Measurements from ENCODE around the gene GIT1.

The GIT1 gene

DNA sequence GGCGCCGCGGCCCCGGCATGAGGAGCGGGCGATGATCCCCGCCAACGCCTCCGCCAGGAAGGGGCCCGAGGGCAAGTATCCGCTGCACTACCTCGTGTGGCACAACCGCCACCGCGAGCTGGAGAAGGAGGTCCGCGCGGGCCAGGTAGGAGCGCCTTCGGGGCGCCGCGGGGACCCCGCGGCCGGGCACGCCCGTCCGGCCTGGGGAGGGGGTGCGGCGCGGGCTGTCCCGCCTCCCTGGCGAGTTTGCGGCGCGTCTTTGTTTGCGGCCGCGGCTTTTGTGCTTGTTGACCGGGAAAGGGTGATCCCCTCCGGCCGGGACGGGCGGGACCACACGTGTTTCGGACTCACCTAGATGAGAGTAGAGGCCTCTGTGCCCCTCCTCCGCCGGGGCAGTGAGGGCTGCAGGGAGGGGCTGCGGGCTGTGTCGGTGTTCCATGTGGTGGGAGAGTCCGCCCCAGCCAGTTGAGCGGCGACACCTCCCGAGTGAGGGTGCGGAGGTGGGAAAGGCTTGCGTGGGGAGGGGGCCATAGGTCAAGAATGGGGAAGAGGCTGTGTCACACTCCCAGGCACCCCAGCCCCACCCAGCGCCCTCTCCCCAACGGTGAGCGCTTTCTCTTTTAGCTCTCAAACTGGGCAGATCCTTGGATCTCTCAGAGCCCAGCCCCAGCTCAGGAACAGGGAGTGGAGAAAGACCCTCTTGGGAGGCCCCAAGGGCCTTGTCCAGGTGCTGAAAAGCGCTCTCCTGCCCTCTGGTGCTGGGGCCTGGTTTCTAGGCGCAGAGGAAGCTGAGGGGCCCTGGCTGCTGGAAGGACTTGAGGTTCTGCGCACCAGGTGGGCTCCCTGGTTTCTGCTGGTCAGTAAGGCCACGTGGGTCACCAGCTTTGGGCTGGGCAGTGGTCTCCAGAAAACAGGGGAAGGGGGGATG lies 4.4 kb upstream of the GIT1 start:
- Mint-ChIP-seq H3K4me3 (peak overlapping the region; percentile 82 to 83), H3K27ac (peak overlapping the region; percentile 59), H3K27me3 (peaks cover 0 to 15% of the 10 kb centered on the region in 2 donors), H3K4me1 (peaks cover 24 to 44% of the 10 kb centered on the region in 2 donors), H3K36me3 (peaks cover 0 to 2% of the 10 kb centered on the region in 2 donors), H3K9me3 (no peaks in the 10 kb centered on the region)
- no peak for ATAC-seq (replicated peaks)
- DNase-seq = no peak

DNA sequence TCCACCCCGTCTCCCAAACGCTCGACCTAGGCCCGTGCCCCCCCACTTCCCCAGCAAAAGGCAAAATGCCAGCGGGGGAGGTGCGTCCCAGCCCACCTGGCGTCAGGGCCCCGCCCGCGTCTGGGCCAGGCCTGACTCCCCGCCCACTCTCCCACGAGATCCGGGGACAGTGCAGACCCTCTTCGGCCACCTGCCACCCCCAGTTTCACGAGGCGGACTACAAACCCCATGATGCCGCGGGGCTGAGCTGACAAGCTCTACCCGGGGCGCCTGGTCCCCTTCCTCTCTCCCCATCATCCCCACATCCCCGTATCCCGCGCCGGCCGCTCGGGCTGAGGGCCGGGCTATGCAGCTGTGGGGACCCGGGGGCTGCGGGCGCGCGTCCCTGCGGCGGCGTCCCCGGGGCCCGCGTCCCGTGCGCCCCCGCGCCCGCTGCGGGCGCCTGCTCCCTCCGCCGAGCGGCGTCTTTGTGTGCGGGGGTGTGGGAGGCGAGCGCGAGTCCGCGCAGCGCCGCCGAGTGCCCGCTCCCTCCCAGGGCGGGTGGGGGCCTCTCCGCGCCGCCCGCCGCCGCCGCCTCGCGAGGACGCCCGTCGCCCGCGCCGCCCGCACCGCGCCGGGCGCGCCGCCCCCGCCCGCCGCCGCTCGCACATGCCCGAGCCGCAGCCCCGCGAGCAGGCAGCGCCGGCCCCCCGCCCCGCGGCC lies 3.6 kb upstream of the GIT1 start, which contains the start of gene ANKRD13B:
Gene ANKRD13B (plus strand): TSS at position 283 of the 702 bp plus-strand sequence. CDS start 490 bp downstream, outside the sequence.
- Mint-ChIP-seq H3K27me3 (peaks cover 0 to 15% of the 10 kb centered on the region in 2 donors), H3K27ac (peak within 1 kb of the TSS; percentile 59), H3K4me3 (peak within 1 kb of the TSS; percentile 86 to 90), H3K4me1 (peaks cover 26 to 52% of the 10 kb centered on the region in 2 donors), H3K36me3 (peaks cover 0 to 4% of the 10 kb centered on the region in 2 donors), H3K9me3 (no peaks in the 10 kb centered on the region)
- DNase-seq (peak; percentile 43), ATAC-seq (replicated peaks) (peak in 1 of 2 donors; percentile 19)

DNA sequence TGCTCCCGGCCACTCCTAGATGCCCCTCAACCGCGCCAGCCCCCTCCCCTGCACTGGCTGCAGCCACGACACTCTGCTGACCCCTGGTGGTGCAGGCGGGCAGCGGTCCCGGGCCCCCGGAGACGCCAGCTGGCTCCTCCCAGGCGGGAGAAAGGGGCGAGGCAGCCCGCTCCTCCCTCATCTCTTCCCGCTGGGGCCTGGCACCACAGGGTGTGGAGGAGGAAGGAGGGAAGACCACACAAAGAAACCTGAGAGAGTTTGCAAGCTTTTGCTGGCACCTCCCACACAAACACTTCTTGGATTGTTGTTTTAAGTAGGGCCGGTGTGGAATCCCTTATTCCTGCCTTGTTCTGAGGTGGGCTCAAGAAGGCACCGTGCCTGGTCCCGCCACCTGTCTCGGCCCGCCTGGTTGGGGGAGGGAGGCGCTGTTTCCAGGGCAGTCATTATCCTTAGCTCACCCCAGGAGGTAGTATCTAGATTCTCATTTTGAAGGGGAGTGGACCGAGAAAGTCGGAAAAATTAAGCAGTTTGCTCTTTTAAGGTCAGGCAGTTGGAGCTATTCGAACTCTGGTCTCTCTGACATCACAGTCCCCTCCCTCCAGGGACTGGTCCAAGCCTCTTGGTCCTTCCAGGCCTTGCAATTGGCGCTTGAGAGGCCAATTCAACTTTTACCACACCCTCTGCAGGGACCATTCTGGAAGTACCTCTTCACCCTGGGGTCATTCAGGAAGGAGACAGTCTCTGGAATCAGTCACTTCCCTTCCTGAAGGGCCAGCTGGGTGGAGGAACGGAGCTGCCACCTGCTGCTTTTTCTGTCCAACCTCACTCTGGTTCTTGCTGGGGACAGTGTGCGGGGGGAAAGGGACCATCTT lies 2.5 kb upstream of the GIT1 start:
- ATAC-seq (replicated peaks) (peak; percentile 44), DNase-seq (peak; percentile 72)
- H3K4me1 Mint-ChIP-seq = peaks cover 34 to 62% of the 10 kb centered on the region in 2 donors
- peak overlapping the region; percentile 86 to 90 for H3K4me3 Mint-ChIP-seq
- peak overlapping the region; percentile 31 for H3K27ac Mint-ChIP-seq
- peaks cover 0 to 15% of the 10 kb centered on the region in 2 donors for H3K27me3 Mint-ChIP-seq
- H3K36me3 Mint-ChIP-seq = peaks cover 0 to 2% of the 10 kb centered on the region in 2 donors
- H3K9me3 Mint-ChIP-seq = no peaks in the 10 kb centered on the region

DNA sequence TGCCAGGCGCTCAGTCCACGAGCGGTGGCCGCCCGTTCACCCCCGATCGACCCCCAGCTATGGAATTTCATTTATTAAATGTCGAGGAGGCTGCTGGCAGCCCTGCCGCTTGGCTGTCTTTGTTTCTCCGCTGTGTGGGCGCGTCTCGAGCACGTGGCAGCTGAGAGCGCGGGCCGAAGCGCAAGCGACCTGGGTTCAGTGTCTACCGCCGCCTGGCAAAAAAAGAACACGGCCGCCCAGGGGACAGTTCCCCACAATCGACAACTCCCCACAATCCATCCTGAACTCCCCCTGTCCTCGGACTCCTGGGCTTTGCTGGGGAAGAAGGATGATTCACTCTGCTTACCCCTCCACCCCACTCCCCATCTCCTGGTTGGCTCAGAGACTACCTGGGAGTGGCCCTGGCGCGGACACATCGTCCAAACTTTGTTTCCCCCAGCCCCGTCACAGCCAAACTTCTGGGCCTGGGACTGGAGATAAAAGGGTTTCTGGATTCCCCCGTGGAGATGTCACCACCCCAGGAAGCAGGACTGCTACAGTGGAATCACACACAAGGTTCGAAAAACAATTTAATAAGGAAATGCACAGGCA lies 1.8 kb upstream of the GIT1 start:
- Mint-ChIP-seq H3K9me3 (no peaks in the 10 kb centered on the region), H3K4me1 (peaks cover 34 to 68% of the 10 kb centered on the region in 2 donors), H3K27me3 (peaks cover 0 to 15% of the 10 kb centered on the region in 2 donors), H3K27ac (peak overlapping the region; percentile 88), H3K36me3 (peaks cover 0 to 2% of the 10 kb centered on the region in 2 donors), H3K4me3 (peak overlapping the region; percentile 86 to 90)
- ATAC-seq (replicated peaks) (peak; percentile 12 to 24), DNase-seq (no peak)

DNA sequence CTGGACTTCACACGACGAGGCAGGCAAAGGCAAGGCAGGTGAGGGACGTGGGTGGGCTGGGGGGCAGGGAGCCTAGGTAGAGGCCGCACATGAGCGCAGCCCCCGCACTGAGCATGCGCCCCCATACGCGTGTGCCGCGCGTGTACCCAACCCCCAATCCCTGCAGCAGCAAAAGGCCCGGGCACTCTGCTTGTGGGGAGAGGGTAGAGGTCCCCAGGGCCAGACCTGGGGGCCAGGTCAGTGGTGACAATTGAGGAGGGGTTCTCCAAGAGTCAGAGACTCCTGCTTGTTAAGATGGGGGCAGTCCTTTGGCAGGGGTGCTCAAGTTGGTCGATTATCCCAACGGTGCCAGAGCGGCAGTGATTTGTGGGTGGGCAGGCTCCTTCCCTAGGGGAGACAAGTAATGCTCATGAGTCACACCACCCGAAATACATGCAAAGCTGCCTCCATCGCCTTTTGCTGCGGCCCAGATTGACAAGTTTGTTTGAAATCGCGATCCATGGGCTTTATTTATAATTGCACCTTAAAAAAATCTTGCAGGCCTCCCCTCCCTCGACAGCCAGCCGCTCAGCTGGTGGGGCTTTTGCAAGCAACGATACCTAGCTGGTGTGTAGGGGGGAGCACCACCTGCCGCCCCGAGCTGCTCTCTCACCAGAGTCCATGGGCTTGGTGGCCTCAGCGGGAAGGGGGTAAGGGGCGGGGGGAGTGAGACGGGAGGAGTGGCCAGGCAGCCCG lies 1.1 kb upstream of the GIT1 start:
- Mint-ChIP-seq H3K36me3 (peaks cover 0 to 2% of the 10 kb centered on the region in 2 donors), H3K27ac (peak overlapping the region; percentile 88), H3K4me3 (peak overlapping the region; percentile 86 to 90), H3K27me3 (peaks cover 0 to 15% of the 10 kb centered on the region in 2 donors), H3K9me3 (no peaks in the 10 kb centered on the region), H3K4me1 (peaks cover 38 to 71% of the 10 kb centered on the region in 2 donors)
- DNase-seq (no peak), ATAC-seq (replicated peaks) (peak in 1 of 2 donors; percentile 2)

DNA sequence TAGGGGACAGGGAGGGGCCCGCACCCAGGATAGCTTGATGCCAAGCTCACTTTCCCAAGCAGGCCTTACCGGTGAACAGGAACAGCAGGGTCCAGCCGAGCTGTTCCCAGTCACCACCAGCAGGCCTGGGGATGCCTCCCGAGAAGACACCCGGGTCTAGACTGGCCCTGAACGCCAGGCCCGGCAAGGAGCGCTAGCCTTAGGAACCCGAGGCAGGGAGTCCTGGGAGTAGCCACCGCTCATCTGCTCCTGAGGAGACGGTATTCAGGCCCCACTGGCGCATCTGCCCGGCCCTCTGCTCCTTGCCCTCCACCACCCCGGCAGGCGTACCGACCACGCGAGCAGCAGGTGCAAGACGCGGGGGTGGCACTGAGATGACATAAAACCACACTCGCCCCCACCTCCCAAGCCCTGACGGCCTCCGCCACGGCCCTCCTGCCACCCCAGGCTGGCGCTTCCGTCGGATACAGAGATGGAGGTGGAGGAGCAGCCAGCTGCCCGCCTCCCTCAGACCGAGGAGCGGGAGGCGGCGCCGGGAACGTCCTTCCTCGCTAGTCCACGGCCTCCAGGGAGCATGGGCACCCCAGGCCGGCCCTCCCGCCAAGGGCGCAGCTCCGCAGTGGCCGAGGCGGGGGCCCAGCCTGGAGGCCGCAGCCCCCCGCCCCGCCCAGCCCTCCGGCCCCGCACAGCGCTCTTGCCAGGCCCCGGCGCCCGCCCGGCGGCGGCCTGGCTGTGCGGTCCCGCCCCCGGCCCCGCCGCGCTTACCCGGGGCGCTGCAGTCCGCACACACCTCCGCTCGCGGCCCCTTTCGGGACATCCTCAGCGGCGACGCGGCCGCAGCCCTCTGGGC lies 661 bp downstream of the GIT1 start:
- ATAC-seq (replicated peaks) (peak; percentile 25 to 29), DNase-seq (no peak)
- peaks cover 51 to 82% of the 10 kb centered on the region in 2 donors for H3K4me1 Mint-ChIP-seq
- peaks cover 0 to under 1% of the 10 kb centered on the region in 2 donors for H3K27me3 Mint-ChIP-seq
- peaks cover 3% of the 10 kb centered on the region in 2 donors for H3K36me3 Mint-ChIP-seq
- peak overlapping the region; percentile 86 for H3K27ac Mint-ChIP-seq
- peak overlapping the region; percentile 89 for H3K4me3 Mint-ChIP-seq
- H3K9me3 Mint-ChIP-seq = no peaks in the 10 kb centered on the region

DNA sequence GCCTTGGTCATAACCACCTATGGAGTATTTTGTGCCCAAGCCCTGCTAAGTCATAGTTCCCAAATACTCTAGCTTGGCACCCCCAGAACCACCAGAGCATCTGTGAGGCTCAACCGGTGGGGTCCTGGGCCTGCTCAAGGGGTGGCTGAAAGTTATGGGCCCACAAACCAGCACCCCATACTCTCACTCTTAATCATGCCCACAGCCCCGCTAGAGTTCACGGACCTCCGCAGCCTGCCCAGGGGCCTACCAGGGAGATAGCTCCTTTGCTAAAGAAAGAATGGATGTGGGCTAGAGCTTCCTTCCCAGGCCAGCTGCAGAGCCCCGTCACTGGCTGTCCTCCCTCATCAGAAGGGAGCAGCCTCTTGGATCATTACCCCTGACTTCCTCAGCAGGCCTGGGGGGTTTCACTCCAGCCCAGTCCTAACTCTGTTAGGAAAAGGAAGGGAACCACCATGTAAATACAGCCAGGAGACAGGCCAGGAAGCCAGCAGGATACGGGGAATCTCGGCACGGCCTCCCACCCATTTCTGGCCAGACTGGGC lies 1.4 kb downstream of the GIT1 start:
- Mint-ChIP-seq H3K9me3 (no peaks in the 10 kb centered on the region), H3K4me3 (peak overlapping the region; percentile 89), H3K27me3 (no peaks in the 10 kb centered on the region), H3K27ac (peak overlapping the region; percentile 86), H3K36me3 (peaks cover 9 to 10% of the 10 kb centered on the region in 2 donors), H3K4me1 (peaks cover 52 to 82% of the 10 kb centered on the region in 2 donors)
- ATAC-seq (replicated peaks) (no peak), DNase-seq (no peak)

DNA sequence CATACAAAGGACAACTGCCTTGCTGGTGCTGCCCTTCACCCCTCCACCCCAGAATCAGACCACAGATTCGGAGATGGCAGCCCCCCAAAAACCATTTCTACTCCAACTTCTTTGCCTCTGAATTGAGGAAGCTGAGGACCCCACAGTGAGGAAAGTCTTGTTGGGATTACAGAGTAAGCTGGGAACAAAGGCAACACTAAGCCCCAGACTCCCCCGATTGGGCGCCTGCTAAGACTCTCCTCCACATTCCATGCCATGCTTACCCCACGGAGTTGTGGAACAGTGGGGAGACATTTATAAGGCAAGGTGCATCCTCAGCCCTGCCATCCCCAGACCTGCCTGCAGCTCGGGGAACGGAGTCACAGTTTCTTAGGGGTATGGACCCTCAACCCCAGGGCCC lies 1.9 kb downstream of the GIT1 start:
- Mint-ChIP-seq H3K4me1 (peaks cover 50 to 78% of the 10 kb centered on the region in 2 donors), H3K4me3 (peak overlapping the region; percentile 89), H3K9me3 (no peaks in the 10 kb centered on the region), H3K36me3 (peaks cover 13 to 15% of the 10 kb centered on the region in 2 donors), H3K27ac (peak overlapping the region; percentile 86), H3K27me3 (no peaks in the 10 kb centered on the region)
- ATAC-seq (replicated peaks) (no peak), DNase-seq (no peak)

DNA sequence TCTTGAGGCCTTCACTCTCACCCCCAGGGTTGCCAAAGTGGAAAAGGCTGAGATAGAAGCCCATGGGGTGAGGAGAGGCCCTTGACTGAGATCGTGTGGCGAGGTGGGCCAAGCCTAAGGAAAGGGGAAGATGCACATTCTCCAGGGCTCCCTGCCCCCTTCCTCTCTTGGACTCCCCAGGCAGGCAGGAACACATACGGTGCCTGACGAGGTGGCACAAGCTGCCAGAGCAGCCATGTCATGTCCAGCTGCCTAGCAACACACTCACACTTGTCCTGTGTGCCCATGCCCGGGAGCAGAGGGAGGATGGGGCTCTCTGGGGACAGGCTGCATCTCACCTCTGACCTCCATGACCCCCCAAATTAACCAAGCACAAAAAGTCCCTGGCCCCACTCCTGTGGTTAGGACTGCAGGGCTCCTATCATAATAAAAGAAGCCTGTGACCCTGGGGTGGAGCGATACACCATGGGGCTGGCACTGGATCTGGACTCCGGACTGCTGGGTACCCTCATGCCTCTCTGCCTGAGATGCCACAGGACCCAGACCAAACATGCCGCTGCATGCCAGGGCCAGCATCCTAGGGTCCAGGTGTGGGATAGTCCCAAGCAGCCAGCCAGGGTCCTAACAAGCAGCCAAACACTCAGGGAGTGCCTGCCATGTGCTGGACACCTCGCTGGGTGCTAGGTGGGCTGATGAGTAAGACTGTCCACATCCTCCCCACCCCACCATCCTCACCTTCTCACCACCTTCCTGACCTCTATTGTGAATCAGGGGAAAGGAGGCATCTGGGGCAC lies 2.6 kb downstream of the GIT1 start:
- ATAC-seq (replicated peaks) = no peak
- H3K4me3 Mint-ChIP-seq = no peak overlapping the region

DNA sequence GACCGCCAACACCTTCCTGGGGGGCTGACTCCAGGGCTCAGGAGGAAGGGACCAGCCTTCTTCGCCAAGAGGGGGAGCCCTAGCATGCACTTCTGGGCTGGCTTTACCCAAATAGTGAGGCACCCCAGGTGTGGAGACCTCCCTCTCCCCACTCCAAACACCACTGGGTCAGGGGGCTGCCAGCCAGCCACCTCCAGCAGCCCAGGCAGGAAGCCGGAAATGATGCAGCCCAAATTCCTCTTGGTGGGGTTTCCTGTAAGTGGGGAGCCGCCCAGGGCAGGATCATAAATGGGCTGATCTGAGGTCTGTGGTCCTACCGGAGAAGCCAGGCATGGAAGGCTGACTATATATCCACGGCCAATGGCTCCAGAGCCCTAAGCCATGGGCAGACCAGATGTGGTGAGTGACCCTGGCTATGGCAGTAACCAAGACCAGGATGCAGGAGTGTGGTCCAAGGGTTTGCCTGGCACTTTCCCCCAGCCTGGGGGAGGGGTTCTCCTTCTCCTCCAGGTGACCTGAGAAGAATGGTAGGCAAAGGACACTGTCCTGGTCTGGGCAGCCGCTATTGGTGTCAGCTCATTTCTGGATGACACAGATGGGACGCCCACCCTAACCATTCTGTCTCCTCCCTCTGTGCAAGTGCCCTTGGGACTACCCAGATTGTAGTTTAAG lies 4.2 kb downstream of the GIT1 start:
- Mint-ChIP-seq H3K27ac (peak overlapping the region; percentile 83), H3K36me3 (peaks cover 28 to 32% of the 10 kb centered on the region in 2 donors), H3K27me3 (no peaks in the 10 kb centered on the region), H3K4me1 (peaks cover 42 to 66% of the 10 kb centered on the region in 2 donors), H3K4me3 (peak overlapping the region in 1 of 2 donors; percentile 60), H3K9me3 (peaks cover 2 to 3% of the 10 kb centered on the region in 2 donors)
- ATAC-seq (replicated peaks) (no peak), DNase-seq (no peak)

More for the DNA sequence above, 2.6 kb downstream of the GIT1 start:
- H3K4me1 Mint-ChIP-seq = peaks cover 45 to 71% of the 10 kb centered on the region in 2 donors
- no peak for DNase-seq
- peaks cover 20% of the 10 kb centered on the region in 2 donors for H3K36me3 Mint-ChIP-seq
- H3K27ac Mint-ChIP-seq = peak overlapping the region; percentile 20
- H3K9me3 Mint-ChIP-seq = no peaks in the 10 kb centered on the region
- H3K27me3 Mint-ChIP-seq = no peaks in the 10 kb centered on the region

Measured in stimulated activated naive B cell treated with anti-CD40 and anti-IgM and Interleukin-4, amounts not matched to agents 10 μg/mL and 1 μg/mL and 100 μg/mL, for 72 hours (primary cell).